HG03108 (cell line): ENCODE results near the gene ZNF839.

Source experiments
- ATAC-seq: cut with Tn5 transposase; IDR thresholded peaks from one replicate; pipeline ENCODE4 v1.9.1; 2021; ENCODE audit warnings: moderate library complexity; ENCODE audit not compliant: unreplicated experiment

ZNF839 gene

DNA sequence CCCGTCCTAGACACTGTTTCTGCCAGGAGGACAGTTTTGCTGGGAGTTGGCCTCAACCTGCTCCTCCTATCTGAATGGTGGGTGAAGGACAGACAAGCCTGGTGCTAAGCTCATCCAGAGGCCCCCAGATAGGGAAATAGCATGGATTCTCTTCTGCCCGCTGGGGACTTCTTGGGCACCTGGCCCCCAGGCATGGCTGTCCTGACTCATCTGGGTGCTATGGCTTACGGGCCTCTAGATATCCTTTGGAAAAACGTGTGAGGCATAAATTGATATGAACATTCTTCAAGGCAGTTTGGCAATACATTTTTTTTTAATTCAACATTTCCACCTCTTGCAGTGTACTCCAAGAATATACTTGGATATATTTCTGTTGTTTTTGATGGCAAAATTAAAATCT lies 51.8 kb downstream of the ZNF839 start:
- ATAC-seq: no peak

GRCh38 chr14:102373110-102373509 lies 53.6 kb downstream of the ZNF839 start:
- no peak for ATAC-seq

- no peak for ATAC-seq
Measured at GRCh38 chr14:102374264-102374663, 54.7 kb downstream of the ZNF839 start.

GRCh38 chr14:102375119-102375518 lies 55.6 kb downstream of the ZNF839 start:
- ATAC-seq: no peak

- no peak for ATAC-seq
Measured at GRCh38 chr14:102377696-102378095, 58.1 kb downstream of the ZNF839 start.

GRCh38 chr14:102378830-102379229 lies 59.3 kb downstream of the ZNF839 start:
- ATAC-seq: no peak

- ATAC-seq: no peak
Measured at GRCh38 chr14:102387086-102387485, 67.5 kb downstream of the ZNF839 start.

GRCh38 chr14:102389246-102389645 lies 69.7 kb downstream of the ZNF839 start:
- no peak for ATAC-seq

DNA sequence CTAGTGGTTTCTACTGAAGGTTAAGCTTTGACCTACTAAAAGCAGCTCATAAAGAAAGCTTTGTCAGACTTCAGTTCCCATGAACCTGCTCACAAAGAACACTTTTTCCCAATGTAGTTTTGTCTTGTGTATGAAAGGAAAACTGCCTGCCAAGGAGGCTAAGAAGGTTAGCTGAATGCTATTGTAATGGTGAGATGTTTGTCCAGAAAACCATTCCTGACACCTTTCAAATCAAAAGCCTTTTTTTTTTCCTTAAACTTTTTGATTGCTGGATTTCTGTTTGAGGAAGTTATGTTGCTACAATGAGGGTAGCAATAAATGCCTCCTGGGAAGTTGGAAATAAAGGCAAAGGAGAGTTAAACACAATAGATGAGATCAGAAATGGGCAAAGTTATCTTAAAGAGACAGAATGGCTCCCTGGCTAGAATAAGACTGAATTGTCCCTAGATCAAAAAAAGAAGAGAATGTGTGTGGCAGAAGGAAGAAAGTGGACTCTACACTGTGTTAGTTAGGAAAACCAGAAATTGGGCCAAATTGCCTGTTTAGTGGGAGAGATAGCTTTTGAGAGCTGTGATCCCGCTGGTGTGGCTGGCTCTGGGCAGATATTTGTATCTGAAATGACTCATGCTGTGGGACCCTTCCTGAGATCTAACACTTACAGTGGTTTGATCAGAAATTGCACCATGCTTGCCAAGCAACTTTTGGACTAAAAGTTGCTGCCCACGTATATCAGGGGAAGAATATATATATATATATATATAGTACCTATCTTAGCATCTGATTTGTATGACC lies 70.7 kb downstream of the ZNF839 start:
- ATAC-seq: no peak
